Right kidney (tissue), 1 donor: ENCODE results near the gene MARCHF4.
"Not testable (repeated sequence)": the region's sequence is repeated elsewhere in the genome, so short reads cannot be mapped to it uniquely, and the experiment has no call there.

Source experiments
- DNase-seq: peaks from one replicate; pipeline ENCODE4 v3.0.0-alpha.2; 2016

Gene MARCHF4

DNA sequence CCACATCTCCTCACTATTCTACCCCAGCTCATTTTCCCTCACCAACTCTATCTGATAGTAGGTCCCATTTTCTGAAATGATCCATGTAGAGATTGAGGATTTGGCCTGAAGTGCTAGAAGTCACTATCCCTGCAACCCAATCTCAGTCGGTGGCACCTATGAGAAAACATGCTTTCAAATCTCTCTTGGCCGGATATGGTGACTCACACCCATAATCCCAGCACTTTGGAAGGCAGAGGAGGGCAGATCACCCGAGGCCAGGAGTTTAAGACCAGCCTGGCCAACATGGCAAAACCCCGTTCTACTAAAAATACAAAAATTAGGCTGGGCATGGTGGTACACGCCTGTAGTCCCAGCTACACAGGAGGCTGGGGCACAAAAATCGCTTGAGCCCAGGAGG is 19.1 kb upstream of the MARCHF4 start:
- no peak for DNase-seq

DNA sequence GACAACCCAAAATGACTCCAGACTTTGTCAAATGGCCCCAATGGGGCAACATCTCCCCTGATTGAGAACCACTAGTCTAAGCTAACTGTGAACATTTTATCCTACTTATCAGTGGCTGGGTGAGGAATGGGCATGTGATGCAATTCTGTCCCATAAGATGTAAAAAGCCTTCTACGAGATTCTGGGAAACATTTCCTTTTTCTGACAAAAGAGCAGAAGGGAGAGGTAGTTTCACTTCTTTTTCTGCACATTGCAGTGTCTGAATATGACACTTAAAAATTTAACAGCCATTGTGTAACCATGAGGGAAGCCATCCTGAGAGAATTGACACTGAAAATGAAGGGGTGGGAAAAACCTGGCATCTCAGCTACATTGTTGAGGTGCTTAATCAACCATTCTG is 17.3 kb upstream of the MARCHF4 start:
- DNase-seq, result no peak

- no peak for DNase-seq
These were observed 16.0 kb upstream of the MARCHF4 start for GRCh38 chr2:216388046-216388884.

GRCh38 chr2:216387262-216387661 is 15.0 kb upstream of the MARCHF4 start:
- DNase-seq, result no peak

- DNase-seq, result no peak
These were observed 13.2 kb upstream of the MARCHF4 start for GRCh38 chr2:216385478-216385877.

GRCh38 chr2:216384409-216384808 is 12.1 kb upstream of the MARCHF4 start:
- not testable (repeated sequence) for DNase-seq

- no peak for DNase-seq
These were observed 7.7 kb upstream of the MARCHF4 start for GRCh38 chr2:216379977-216380376.

DNA sequence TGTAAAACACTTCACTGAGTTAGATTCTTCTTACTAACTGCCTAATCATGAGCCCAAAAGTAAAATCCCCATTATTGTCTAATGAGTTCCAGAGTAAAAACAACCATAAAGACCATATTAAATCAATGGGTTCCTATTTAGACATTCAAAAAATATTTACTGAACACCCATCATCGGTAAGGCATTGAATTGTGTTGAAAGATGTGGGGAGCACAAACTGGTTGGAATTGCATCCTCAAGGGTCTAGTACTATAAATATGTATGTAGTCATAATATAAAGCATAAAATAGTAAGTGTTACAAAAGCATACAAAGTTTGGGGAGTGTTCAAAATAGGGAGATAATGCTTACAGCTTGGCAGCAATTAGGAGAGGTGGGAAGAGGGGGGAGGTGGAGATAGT is 3.0 kb upstream of the MARCHF4 start:
- no peak for DNase-seq

DNA sequence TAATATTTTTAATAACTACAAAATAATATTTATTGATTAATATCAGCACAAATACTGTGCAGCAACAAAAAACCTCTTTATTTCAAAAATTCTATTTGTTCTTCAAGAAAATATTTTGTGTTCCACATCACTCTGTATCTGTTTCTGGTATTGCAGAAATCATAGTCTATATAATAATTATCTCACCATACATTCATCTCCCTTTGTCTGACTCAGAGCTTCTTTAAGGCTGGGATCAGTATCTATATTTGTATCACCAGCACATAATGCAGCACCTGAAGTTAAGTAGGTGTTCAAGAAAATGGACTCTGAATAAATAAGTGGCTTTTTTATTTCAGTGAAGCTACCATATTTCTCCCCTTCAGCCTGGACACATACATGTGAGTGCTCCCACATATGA is 1.6 kb upstream of the MARCHF4 start:
- DNase-seq, result no peak

DNA sequence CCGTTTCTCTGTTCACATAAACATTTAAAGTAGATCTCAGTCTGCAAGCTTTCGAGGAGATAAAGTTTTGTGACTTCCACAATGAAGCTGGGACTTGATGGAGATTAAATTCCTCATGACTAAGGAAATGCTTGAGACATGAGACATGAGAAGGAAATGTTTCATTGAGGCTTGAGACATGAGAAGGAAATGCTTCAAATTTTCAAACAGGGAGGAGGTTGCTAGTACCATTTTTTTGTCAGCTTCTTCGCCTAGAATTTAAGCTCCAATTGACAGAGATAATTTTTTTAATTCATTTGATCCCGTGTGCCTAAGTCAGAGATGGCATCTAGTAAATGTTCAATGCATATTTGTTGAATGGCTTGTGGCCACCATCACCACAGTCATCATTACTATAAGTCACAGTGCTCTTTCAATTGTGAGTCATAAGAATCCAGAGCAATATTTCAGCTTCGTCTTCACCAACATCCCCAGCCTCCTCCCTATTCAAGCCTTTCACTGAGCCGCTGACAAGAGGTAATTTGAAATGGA is 543 bp upstream of the MARCHF4 start:
- no peak for DNase-seq

DNA sequence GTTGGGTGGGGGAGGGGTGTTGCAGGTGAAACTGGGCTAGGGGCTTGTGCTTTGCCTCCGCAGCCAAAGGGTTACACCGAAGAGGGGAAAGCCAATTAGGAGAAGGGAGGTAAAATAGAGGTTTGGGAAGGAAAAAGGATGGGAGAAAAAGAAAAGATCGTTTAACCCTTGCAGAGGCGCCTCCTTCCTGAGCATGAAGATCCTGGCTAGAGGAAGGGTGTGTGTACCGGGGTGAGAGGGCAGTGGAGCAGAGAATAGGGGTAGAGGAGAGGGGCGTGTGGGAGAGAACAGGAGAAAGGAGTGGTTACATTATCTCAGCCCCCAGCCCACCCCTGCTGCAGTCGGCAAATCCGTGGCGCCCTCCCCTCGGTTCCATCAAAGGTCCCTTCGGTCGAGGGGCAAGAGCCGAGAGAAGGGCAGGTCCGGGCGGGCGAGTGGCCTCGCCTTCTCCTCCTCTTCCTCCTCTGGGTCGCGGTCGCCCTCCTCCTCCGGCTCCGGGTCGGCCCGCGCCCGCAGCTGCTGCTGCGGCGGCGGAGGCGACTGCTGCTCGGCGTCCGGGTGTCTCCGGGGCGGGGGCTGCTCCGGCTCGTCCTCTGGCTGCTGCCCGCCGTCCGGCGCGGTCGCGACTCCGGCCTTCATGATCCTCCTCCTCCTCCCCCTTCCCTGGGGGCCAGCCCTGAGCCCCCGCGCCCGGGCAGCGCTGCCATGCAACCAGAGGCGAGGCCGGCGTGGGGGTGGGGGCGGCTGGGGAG is 1.1 kb downstream of the MARCHF4 start:
- DNase-seq, result peak; percentile 35

- DNase-seq, result no peak
These were observed 2.5 kb downstream of the MARCHF4 start for GRCh38 chr2:216369821-216370220.

GRCh38 chr2:216366777-216367471 is 5.4 kb downstream of the MARCHF4 start:
- DNase-seq, result no peak

DNA sequence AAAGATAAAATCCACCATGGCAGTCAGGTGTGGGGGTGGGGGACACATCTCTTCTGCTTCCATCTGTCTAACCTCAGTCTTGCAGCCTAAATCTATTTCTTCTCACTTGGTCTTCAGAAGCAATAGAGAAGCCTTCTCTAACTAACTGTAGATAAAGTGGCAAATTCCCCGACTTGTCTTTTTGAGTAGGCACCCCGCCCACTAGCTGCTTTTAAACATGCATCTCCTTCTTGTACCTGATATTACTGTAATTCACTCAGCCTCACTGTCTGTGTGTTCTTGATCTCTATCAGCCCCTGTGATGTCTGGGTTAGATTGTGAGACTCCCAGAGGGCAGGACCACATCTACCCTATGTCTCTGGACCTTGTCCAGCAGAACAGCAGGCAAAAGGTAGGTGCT is 6.8 kb downstream of the MARCHF4 start:
- DNase-seq, result no peak

GRCh38 chr2:216363221-216363620 is 9.1 kb downstream of the MARCHF4 start:
- DNase-seq, result no peak

DNA sequence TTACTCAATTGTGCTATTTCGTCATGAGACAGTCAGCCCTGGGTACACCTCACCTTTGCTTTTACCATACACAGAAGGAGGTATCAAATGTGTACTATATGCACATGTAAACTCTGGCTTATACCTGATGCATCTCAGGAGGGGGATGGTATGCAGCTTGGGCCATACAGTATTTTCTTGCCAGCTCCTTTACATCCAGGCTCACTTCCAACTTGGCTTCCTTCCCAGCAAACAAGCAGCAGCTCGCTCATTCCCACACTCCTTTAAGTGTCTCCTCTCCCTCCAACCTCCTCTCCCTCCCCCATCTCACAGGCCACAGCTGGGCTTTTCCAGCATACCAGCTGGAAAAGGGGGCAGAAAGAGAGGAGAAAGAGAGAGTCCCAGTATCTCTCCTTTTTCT is 9.6 kb downstream of the MARCHF4 start:
- no peak for DNase-seq

GRCh38 chr2:216355711-216356110 is 16.6 kb downstream of the MARCHF4 start:
- DNase-seq, result no peak

- DNase-seq, result no peak
These were observed 18.0 kb downstream of the MARCHF4 start for GRCh38 chr2:216354306-216354705.

- DNase-seq, result no peak
These were observed 19.5 kb downstream of the MARCHF4 start for GRCh38 chr2:216352653-216353270.

DNA sequence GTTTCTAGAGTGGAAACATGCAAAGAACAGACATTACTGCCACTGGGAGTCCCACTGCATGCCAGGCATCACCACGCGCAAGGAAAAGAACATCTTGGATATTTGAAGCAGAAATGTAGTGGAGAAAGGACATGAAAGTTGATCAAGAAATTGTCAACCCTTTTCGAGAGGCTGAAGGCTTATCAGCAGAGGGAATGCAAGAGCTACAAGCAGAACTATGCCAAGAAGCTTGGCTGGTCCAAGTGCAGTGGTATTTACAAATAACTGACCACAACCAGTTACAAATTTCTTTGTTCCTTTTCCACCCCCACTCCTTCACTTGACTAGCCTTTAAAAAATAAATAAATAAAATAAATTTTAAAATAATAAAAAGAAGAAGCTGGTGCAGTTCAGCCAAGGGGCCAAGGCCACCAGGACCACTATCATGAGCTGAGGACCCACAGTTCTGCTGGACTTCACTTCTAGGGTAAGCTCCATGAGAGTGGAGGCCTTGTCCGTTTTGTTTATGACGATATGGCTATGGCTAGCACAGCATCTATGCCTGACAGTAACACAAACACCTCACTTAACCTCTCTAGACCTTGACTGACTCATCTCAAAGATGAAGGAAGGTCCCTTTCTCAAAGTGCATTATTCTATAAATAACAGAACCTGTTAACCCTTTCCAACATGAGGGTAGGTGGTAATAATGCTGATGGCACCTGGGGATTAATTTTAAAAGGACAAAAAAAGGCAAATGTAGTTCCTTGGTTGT is 20.9 kb downstream of the MARCHF4 start:
- no peak for DNase-seq

DNA sequence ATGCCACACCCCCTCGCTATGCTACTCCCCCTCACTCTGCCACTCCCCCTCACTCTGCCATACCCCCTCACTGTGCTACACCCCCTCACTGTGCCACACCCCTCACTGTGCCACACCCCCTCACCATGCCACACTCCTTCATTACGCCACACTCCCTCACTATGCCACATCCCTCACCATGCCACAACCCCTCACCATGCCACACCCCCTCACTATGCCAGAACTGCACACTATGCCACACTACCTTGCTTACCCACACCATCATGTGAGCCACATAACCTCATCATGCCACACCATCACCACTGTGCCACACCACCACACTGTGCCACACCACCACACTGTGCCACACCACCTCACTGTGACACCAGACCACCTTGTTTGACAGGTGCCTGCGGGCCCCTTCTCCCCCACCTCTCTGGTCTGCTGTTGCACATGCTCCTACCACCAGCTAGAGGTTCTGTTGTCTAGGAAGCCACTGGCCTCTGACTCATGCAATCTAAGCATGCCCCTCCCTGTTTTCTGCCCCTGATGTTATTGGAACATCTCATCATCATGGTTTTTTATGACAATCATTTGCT is 22.0 kb downstream of the MARCHF4 start:
- no peak for DNase-seq
